ENCODE results near the gene EHBP1.

Gene EHBP1

DNA sequence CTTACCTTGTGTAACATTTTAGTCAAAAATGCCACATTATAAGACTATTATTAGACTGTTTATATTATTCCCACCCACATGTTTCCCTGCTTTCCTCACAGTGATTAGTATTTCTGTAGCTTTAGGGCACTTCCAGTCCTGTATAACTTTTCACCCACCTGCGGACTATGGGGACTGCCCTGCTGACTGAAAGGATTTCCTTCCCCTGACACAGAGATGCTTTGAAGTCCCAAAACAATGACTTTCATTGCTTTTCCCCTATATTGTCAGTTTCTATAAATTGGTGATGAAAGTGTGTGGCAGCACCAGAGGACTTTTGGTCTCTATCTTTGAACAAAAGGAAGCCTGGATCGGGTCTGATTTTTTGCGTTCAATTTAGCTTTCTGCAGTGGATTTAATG lies 286.1 kb downstream of the EHBP1 start:
- TF ChIP-seq POLR2AphosphoS5 (IDR thresholded peaks at IDR 0.05; ENCODE audit: low read depth, low read length) (no peak), TAF1 (IDR thresholded peaks at IDR 0.05; ENCODE audit: borderline replicate concordance, insufficient read depth, low read length) (no peak), SIN3A (IDR thresholded peaks at IDR 0.05; ENCODE audit: borderline replicate concordance, insufficient read depth, low read length) (no peak), FOXP2 (optimal IDR thresholded peaks at IDR 0.05; ENCODE audit: borderline replicate concordance, extremely low read depth, extremely low read length, insufficient read depth) (no peak)
- TF ChIP-seq, protein P1, sequence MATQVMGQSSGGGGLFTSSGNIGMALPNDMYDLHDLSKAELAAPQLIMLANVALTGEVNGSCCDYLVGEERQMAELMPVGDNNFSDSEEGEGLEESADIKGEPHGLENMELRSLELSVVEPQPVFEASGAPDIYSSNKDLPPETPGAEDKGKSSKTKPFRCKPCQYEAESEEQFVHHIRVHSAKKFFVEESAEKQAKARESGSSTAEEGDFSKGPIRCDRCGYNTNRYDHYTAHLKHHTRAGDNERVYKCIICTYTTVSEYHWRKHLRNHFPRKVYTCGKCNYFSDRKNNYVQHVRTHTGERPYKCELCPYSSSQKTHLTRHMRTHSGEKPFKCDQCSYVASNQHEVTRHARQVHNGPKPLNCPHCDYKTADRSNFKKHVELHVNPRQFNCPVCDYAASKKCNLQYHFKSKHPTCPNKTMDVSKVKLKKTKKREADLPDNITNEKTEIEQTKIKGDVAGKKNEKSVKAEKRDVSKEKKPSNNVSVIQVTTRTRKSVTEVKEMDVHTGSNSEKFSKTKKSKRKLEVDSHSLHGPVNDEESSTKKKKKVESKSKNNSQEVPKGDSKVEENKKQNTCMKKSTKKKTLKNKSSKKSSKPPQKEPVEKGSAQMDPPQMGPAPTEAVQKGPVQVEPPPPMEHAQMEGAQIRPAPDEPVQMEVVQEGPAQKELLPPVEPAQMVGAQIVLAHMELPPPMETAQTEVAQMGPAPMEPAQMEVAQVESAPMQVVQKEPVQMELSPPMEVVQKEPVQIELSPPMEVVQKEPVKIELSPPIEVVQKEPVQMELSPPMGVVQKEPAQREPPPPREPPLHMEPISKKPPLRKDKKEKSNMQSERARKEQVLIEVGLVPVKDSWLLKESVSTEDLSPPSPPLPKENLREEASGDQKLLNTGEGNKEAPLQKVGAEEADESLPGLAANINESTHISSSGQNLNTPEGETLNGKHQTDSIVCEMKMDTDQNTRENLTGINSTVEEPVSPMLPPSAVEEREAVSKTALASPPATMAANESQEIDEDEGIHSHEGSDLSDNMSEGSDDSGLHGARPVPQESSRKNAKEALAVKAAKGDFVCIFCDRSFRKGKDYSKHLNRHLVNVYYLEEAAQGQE (IDR thresholded peaks at IDR 0.05; ENCODE audit: insufficient read depth in 1 of 2, low read depth in 2 of 2, low read length in 2 of 2): no peak

DNA sequence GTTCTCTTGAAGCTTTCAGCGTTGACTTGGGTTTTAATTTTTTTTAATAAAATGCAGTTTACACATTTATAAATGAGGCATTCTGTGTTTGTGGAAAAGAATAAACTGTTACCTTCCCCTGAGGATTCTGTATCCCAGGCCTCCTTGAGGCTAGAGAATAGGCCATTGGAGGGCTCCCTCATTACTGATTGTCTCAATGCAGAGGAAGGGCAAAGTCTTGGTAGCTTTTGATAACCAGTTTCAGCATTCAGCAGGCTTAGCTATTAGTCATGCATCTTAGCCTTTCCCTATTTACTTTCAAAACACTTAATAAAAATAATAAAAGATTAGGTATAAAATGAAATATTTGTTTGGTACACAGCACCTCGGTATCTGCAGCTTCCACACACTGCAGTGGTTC lies 287.0 kb downstream of the EHBP1 start:
- TF ChIP-seq TAF1 (IDR thresholded peaks at IDR 0.05; ENCODE audit: borderline replicate concordance, insufficient read depth, low read length) (no peak), FOXP2 (optimal IDR thresholded peaks at IDR 0.05; ENCODE audit: borderline replicate concordance, extremely low read depth, extremely low read length, insufficient read depth) (no peak), SIN3A (IDR thresholded peaks at IDR 0.05; ENCODE audit: borderline replicate concordance, insufficient read depth, low read length) (no peak), POLR2AphosphoS5 (IDR thresholded peaks at IDR 0.05; ENCODE audit: low read depth, low read length) (no peak)
- TF ChIP-seq, protein P1 (IDR thresholded peaks at IDR 0.05; ENCODE audit: insufficient read depth in 1 of 2, low read depth in 2 of 2, low read length in 2 of 2): no peak

DNA sequence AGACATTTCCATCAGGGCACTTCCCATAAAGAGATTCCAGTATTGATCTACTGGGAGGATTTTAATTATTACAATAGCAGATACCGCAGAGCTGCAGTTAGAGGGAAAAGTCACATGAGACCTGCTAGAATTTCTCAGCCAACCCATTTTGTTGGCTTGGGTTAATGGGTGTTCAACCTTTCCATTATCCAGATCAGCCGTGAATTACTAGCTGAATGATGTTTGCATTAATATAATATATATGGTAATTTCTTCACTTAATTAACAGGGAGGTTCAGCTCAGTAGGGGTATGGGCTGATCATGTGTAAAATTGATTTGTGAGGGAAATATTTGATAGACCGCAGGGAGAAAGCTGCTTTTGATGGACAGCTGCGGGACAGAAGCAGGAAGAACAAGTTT lies 288.7 kb downstream of the EHBP1 start:
- no peak for TF ChIP-seq FOXP2 (optimal IDR thresholded peaks at IDR 0.05; ENCODE audit: borderline replicate concordance, extremely low read depth, extremely low read length, insufficient read depth)

DNA sequence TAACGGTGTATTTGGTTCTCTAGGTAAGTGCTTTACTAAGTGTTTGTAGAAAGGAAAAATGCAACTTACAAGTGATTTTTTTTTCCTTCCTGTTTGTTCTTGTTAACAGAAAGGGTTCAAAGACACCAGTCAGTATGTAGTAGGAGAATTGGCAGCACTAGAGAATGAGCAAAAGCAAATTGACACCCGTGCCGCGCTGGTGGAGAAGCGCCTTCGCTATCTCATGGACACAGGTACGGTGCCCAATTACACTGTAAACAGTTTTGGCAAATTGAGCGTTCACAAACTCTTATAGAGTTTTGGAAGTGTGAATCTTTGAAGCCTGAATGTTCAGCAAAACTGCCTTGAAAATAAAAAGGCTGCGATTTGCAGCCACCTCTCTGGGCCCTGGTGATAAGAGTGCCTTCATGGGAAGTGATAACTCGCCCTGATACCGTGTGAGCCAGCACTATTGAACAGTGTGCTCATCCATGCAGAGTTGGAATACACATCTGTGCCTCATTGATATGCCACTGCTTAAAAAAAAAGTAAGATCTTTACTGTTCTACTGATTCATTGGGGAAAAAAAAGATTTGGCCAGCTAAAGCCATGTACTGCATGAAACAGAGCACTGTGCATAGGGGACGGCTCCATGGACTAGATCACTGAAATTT lies 291.1 kb downstream of the EHBP1 start:
- no peak for TF ChIP-seq POLR2AphosphoS5 (IDR thresholded peaks at IDR 0.05; ENCODE audit: low read depth, low read length)
- no peak for TF ChIP-seq FOXP2 (optimal IDR thresholded peaks at IDR 0.05; ENCODE audit: borderline replicate concordance, extremely low read depth, extremely low read length, insufficient read depth)

DNA sequence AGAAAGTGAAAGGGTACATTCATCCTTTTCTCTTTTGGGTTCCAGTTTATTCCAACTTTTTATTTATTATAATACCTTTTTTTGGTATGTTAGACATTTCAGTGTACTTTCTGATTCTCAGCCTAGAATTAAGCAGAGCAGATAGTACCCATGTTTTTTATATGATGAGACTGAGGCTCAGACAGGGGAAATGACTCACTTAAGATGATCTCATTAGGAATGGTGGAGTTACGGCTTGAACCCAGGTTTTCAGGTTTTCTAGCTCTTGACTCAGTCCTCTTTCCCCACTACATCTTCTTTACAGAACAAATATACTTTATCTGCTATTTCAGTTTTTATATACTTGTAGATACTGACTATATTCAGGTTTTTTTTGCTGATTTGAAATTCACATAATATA lies 293.4 kb downstream of the EHBP1 start:
- TF ChIP-seq SIN3A (IDR thresholded peaks at IDR 0.05; ENCODE audit: borderline replicate concordance, insufficient read depth, low read length) (no peak), FOXP2 (optimal IDR thresholded peaks at IDR 0.05; ENCODE audit: borderline replicate concordance, extremely low read depth, extremely low read length, insufficient read depth) (no peak), POLR2AphosphoS5 (IDR thresholded peaks at IDR 0.05; ENCODE audit: low read depth, low read length) (no peak), TAF1 (IDR thresholded peaks at IDR 0.05; ENCODE audit: borderline replicate concordance, insufficient read depth, low read length) (no peak)
- TF ChIP-seq, protein P1 (IDR thresholded peaks at IDR 0.05; ENCODE audit: insufficient read depth in 1 of 2, low read depth in 2 of 2, low read length in 2 of 2): no peak

DNA sequence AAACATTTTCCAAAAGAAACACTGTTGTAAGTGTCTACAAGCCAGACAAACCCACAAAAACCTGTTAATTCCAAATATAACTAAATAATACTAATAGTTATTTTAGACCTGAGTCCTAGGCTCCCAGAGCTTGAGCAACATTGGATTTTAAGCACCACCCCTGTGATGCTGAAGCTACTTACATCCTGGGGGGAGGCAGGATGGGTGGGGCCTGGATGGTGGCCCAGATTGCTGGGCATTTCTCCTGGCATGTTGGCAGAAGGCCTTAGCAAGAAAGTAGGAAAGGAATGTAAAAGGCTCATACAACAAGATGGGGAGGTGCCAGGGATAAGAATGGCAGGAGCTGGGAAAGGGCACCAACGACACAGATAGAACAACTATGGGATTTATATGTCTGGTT lies 294.4 kb downstream of the EHBP1 start:
- TF ChIP-seq FOXP2 (optimal IDR thresholded peaks at IDR 0.05; ENCODE audit: borderline replicate concordance, extremely low read depth, extremely low read length, insufficient read depth): no peak
- TF ChIP-seq POLR2AphosphoS5 (IDR thresholded peaks at IDR 0.05; ENCODE audit: low read depth, low read length): no peak
- TF ChIP-seq TAF1 (IDR thresholded peaks at IDR 0.05; ENCODE audit: borderline replicate concordance, insufficient read depth, low read length): no peak
- TF ChIP-seq, protein P1 (IDR thresholded peaks at IDR 0.05; ENCODE audit: insufficient read depth in 1 of 2, low read depth in 2 of 2, low read length in 2 of 2): no peak
